ENCODE measurements around the gene PPEF2.

- TF ChIP-seq CTCF (IDR thresholded peaks at IDR 0.05; ENCODE audit: poor library complexity) (no peak), EZH2 (IDR thresholded peaks at IDR 0.05; ENCODE audit: borderline replicate concordance) (no peak)
These were observed 83.1 kb downstream of the PPEF2 start for GRCh38 chr4:75819121-75819520.

Measured in hepatocyte (in vitro differentiated cells).